AG09319 (cell line): ENCODE measurements around the gene GSC.
A peak's percentile ranks its signal among the peaks of the same experiment; 100 is the strongest.
"Not testable (repeated sequence)": the region's sequence is repeated elsewhere in the genome, so short reads cannot be mapped to it uniquely, and the experiment has no call there.

Source experiments
- DNase-seq: peaks from one replicate; pipeline ENCODE4 v3.0.0-alpha.2; 2010; ENCODE audit warnings: low read depth; ENCODE audit errors: extremely low read depth
- CTCF ChIP-seq: IDR thresholded peaks from 2 replicates; pipeline ENCODE4 v1.5.1; 2011; ENCODE audit warnings: low read depth, mild to moderate bottlenecking, inconsistent platforms, low read length, moderate library complexity

Gene GSC

GRCh38 chr14:94752591-94753436, 17.1 kb downstream of the GSC start:
- no peak for TF ChIP-seq CTCF
- no peak for DNase-seq

GRCh38 chr14:94751956-94752355, 18.0 kb downstream of the GSC start:
- no peak for TF ChIP-seq CTCF
- no peak for DNase-seq

- no peak for DNase-seq
- no peak for TF ChIP-seq CTCF
Measured at GRCh38 chr14:94751321-94751720, 18.6 kb downstream of the GSC start.

- TF ChIP-seq CTCF, result no peak
Measured at GRCh38 chr14:94750371-94750770, 19.5 kb downstream of the GSC start.

GRCh38 chr14:94748667-94749347, 21.1 kb downstream of the GSC start:
- no peak for DNase-seq

More at GRCh38 chr14:94750371-94750770, 19.5 kb downstream of the GSC start:
- DNase-seq, result no peak

GRCh38 chr14:94747739-94748138, 22.2 kb downstream of the GSC start:
- DNase-seq, result no peak
- no peak for TF ChIP-seq CTCF

More at GRCh38 chr14:94748667-94749347, 21.1 kb downstream of the GSC start:
- TF ChIP-seq CTCF, result peak; percentile 40

- DNase-seq, result not testable (repeated sequence)
Measured at GRCh38 chr14:94747153-94747552, 22.8 kb downstream of the GSC start.
